GM19328 (cell line): Measurements from ENCODE around the gene CRYBA1.
A peak's percentile ranks its signal among the peaks of the same experiment; 100 is the strongest.

Experiments
- ATAC-seq: cut with Tn5 transposase; IDR thresholded peaks from one replicate; pipeline ENCODE4 v1.9.1; 2021; ENCODE audit warnings: mild to moderate bottlenecking, moderate library complexity; ENCODE audit not compliant: unreplicated experiment

The CRYBA1 gene

DNA sequence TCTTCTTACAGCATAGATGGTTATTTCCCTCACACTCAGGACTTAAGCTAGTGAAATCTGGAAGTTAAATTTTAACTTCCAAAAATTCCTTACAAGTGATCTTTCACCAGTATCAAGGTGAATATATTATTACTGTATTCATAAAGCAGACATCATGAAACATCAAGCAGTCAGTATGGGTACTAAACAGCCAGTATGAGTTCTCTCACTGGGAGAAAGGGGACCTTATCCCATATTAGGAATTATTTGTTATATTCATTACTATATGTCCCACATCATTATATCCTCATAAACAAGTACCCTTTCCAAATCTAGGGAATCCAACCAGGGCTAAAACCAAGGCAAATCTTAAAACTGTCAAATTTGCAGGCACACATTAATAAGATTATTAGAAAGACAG is 32.0 kb downstream of the CRYBA1 start:
- no peak for ATAC-seq

DNA sequence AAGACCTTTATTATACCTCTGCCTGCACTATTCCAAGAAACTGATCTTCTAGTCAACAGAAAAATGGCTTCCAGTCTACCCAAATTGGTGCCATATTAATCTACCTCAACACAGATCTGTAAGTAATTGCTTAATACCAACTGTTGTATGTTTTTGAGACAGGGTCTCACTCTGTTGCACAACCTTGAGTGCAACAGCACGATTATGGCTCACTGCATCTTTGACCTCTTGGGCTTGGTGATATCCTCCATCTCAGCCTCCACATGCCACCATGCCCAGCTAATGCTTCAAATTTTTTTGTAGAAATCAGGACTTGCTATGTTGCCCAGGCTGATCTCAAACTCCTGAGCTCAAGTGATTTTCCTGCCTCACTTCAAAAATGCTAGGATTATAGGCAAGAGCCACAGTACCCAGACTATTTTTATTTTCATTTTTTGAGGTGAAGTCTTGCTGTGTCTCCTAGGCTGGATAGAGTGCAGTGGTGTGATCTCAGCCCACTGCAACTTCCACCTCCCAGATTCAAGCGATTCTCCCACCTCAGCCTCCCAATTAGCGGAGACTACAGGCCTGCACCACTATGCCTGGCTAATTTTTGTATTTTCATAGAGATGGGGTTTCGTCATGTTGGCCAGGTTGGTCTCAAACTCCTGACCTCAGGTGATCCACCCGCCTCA is 32.9 kb downstream of the CRYBA1 start:
- ATAC-seq: no peak

DNA sequence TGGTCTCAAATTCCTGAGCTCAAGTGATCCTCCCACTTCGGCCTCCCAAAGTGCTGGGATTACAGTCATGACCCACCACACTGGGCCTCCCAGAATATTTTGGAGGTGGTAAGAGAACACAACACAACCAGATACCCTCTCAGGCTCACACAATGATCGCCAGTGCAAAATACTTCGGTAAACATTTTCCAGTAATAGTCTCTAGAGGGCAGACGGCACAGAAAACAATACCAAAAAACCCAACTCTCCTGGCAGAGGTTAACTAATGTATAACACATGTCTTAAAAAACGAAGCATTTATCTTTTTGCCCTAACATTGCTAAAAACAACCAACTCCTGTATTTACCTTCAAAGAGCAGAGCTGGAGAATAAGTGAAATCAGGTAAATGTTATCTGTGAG is 36.8 kb downstream of the CRYBA1 start:
- ATAC-seq: no peak

DNA sequence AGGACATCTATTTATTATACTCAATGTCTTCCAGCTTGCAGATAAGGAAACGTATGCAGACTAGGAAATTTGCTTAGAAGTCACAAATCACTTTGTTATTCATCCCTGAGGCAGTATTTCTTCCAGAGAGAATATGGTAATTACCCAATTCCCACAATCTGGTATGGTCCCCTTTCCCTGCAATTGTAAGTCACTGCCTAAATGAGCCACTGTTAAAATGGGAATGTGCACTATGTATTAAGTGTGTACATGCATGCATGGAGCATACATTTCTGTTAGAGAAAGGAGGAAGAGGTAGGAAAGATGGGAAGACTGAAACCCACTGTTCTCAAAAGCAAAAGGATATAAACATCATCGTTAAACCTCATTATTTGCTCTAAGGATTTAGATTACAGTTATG is 37.3 kb downstream of the CRYBA1 start:
- no peak for ATAC-seq

DNA sequence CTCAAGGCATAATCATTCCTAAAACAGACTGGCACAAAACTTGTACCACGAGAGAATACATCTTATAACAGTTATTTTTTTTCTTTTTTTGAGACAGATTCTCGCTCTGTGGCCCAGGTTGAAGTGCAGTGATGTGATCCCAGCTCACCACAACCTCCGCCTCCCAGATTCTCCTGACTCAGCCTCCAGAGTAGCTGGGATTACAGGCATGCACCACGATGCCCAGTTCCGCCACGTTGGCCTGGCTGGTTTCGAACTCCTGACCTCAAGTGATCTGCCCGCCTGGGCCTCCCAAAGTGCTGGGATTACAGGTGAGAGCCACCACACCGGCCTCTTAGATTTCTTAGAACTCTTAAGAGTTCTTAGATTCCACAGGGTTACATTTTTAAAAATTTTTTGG is 43.2 kb downstream of the CRYBA1 start:
- ATAC-seq: no peak

DNA sequence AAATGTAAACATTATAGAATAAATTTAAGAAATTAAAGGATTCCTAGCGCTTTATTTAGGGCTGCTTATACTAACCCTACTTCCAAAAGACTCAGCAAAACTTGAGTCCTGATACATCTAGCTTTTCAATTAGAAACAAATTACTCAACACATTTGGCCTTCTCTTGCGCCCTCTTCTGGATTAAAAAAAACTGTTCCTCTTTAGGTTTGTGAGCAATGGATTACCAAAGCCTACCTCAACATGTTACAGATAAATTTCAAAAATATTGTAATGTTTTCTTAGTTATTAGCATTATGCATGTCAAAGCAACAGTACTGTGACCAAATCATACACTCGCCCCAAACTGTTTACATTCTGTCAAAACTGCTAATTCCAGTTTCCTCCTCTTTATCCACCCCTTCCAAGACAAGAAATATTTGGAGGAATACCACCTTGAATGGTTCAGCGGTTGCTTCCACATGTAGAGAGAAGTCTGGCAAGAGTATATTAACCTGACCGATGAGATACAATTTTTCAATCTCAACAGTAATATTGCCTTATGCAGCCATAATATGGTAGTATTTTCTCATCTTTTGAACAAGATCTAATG is 44.6 kb downstream of the CRYBA1 start:
- no peak for ATAC-seq

DNA sequence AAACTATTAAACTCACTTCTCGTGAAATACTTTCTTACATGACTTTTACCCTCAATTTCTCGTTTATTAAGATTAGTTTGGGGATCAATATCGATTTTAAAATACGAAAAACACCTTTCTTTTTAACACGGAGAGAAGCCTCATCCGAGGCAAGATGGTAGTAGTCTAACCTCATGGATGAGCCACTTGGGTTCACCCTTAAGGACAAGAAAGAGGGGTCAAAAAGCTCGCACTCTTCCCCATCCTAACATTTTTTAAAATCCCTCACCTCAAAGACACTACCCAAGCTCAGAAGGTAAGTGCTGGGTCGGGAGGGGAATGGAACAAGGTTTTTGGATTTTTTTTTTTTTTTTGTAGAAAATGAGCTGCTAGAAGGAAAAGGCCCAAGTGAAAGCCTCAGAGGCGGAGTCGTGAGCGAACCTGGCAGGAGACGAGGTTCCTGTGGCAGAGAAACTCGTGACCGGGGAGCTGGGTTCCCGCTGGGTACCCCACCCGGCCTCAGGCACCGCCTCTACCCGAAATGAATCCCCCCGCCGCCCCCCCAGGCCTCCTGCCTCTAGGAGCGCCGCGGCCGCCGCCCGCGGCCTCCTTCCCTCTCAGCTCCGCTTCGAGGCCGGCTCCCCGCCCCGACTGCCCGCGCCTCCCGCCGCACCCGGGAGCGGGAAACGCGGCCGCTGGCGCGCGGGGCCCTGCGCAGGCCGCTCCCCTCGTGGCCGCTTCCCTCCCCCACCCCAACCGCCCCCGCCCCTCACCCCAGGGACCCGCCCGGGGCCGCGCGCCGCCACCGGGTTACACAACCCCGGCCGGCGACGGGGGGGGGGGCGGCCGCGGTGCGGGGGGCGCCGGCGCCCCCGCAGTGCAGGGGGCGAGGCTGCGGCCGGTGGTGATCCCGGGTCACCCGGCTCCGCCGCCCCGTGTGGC is 45.7 kb downstream of the CRYBA1 start:
- ATAC-seq: no peak

DNA sequence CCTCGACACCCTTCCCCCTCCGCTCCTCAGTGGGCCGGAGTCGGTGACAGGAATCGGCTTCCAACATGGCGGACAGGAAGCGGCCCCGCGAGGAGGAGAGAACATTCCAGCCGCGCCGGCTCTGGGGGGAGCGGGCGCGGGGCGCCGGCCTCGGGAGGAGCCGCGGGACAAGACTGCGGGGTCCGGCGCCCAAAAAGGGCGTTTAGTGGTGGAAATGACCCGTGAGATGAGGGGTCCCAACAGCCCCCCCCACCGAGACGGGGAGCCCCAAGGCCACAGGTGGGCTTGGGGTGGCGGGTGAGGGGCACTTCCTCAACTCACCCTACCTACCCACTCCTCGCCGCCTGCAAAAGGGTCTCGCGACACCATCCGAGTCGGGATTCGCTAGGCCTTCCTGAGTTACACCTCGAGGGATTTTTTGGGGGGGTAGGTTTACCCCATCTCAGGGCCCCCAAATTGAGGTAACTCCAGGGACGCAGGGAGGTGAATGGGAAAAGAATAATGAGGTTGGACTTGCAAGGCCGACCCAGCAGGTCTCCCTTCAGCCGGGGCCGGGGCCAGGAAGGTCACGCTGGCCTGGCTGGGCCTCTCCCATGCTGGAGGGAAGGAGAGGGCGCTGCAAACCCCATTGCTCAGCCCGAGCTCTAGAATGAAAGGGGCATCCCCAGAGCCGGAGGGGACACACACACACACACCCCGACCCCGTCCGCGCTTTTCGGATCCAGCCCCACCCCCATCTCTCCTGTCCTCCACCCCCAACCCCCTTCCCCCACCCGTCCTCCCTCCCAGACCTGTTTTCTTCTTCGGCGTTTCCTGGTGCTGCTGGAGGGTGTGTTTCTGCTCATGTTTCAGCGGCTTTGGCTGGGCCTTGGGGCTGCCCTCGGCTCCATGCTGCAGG is 46.6 kb downstream of the CRYBA1 start:
- no peak for ATAC-seq

DNA sequence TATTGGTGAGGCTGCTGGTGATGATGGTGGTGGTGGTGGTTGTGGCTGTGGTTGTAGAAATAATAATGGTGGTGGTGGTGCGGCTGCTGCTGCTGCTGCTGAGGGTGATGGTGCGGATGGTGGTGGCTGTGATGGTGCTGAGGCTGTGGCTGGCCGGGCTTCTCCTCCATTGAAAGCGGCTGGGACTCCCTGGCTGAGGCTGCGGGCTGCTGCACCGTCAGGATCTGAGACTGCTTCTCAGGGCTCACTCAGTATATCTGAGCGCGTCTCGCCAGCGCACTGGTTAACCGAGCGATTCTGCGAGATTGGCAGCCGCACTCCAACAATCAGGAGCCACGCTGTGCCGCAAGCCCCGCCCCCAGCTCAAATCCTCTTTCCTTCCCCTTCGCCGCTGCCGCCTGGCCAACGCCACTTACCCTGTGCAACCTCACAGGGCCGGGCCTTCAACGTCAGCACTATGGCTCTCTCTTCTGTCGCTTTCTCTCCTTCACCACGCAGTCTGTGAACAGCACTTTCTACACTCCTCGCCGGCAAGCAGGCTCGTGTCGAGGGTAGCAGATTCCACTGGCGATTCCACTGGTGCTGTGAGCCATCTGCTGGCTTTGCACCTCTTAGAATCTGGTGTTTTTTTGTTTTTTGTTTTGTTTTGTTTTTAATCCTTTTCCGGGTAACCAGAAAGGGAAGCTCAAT is 47.4 kb downstream of the CRYBA1 start, which contains the start of gene NUFIP2:
Gene NUFIP2, minus strand, starts transcription at position 259 of the 690 bp plus-strand sequence. Its CDS starts 89 bp downstream, at position 170.
- ATAC-seq: peak; percentile 79

DNA sequence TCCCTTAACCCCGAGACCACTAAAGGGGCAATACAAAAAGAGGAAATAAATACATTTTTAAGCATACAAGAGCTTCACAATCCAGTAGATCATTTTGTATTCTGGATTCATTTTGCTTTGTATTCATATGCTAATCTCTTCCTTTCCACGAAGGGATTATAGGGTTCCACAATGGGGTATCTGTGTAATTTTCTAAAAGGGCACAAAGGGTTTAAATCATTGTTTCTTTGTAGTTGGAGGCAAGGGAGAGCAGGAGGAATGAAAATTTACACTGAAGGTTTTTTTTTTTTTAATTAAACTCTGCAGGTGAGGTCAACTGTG is 47.9 kb downstream of the CRYBA1 start:
- no peak for ATAC-seq

DNA sequence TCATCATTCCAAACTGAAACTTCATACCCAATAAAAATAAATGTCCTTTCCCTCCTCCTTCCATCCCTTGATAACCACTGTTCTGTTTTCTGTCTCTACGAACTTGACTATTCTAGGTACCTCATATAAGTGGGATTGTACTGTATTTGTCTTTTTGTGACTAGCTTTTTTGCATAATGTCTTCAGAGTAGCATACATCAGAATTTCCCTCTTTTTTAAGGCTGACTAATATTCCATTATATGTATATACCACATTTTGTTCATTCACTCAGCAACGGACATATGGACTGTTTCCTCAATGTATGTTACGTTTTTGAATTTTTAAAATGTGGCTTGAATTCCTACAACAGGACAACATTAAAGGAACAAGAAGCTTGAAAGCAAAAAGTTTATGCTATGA is 48.8 kb downstream of the CRYBA1 start:
- ATAC-seq: no peak

DNA sequence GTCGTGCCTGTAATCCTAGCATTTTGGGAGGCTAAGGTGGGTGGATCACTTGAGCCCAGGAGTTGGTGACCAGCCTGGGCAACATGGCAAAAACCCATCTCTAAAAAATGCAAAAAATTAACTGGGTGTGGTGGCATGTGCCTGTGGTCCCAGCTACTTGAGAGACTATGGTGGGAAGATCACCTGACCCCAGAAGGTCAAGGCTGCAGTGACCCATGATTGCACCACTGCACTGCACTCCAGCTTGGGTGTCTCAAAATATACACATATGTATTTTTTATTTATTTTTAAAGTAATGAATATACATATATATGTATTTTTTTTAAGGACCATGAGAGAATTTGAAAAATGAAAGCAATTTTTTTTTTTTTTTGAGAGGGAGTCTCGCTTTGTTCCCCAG is 52.4 kb downstream of the CRYBA1 start:
- ATAC-seq: no peak

DNA sequence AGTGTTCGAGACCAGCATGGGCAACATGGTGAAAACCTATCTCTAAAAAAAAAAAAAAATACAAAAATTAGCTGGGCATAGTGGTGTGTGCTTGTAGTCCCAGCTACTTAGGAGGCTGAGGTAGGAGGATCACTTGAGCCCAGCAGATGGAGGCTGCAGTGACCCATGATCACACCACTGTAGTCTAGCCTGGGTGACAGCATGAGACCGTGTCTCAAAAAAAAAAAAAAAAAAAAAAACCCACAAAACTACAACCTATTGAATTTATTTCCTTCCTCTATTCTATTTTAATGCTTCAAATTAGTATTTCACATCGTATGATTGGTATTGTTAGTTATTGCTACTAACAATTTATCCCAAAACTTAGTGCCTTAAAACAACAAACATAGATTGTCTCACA is 56.7 kb downstream of the CRYBA1 start:
- ATAC-seq: no peak
